GM18868 (cell line): ENCODE measurements around the gene COMMD1.

Experiments
- ATAC-seq: cut with Tn5 transposase; IDR thresholded peaks from one replicate; pipeline ENCODE4 v1.9.1; 2021; ENCODE audit warnings: mild to moderate bottlenecking, moderate library complexity; ENCODE audit not compliant: unreplicated experiment

COMMD1 gene

DNA sequence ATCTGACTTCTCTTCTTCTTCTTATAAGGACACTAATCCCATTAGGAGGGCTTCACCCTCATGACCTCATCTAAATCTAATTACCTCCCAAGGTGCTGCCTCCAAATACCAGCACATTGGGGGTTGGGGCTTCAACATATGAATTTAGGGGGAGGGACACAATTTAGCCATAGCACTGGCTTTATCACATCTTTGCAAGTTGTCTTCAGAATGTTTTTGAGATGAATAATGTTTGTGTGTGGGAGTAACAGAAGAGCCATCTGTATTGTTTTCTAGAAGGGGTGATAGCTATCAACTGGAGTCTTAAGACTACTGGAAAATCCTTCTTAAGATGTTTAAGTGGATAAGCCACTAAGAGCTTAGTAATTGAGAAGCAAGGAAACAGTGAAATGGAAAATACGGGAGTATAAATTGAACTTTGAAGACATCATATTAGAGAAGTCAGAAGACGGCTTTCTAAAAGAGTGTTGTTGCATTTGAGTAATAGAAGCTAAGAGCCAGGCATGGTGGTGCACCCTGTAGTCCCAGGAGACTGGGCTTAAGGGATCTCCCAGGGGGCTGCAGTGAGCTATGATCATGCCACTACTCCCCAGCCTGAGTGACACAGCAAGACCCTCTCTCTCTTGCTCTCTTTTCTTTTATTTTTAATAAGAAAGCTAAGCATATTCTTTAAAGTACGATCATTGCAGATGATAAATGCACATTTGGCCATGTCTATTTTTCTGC lies 257.8 kb downstream of the COMMD1 start:
- ATAC-seq, result no peak

DNA sequence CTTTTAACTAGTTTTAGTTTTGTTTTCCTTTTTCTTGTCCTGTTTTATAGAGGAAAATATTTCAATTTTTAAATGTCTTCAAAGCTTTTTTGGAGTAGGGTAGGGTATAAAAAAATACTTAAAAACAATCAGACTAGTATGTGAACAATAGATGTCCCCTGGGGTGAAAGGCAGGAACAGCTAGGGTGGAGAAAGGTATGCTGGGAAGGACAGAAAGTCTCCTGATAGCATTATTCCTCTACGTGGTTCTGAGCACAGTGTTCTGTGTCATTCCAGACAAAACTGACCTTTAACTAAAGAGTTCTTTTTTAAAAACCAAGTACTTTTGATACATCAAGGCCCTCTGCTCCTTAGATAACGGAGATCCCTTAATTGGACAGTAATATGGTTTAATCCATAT lies 258.4 kb downstream of the COMMD1 start:
- ATAC-seq, result no peak

DNA sequence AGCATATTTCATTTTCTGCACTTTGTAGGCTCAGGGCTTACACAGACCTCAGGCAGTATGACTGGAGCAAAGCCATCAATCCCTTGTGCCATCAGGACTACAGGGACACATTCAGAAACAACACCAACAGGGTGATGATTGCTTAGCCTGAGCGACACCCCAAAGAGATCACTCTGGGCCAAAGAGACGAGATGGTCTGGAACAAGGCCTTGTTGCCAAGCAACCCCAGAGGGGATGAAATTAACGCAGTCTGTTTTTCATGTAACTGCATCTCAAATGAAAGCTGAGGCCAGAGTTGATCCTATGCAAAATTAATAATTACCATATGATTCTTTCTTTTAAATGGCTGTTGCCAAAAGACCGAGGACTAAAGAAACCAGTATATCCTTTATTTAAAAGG lies 270.3 kb downstream of the COMMD1 start:
- ATAC-seq, result no peak

- no peak for ATAC-seq
Measured at GRCh38 chr2:62176801-62177200, 271.3 kb downstream of the COMMD1 start.

DNA sequence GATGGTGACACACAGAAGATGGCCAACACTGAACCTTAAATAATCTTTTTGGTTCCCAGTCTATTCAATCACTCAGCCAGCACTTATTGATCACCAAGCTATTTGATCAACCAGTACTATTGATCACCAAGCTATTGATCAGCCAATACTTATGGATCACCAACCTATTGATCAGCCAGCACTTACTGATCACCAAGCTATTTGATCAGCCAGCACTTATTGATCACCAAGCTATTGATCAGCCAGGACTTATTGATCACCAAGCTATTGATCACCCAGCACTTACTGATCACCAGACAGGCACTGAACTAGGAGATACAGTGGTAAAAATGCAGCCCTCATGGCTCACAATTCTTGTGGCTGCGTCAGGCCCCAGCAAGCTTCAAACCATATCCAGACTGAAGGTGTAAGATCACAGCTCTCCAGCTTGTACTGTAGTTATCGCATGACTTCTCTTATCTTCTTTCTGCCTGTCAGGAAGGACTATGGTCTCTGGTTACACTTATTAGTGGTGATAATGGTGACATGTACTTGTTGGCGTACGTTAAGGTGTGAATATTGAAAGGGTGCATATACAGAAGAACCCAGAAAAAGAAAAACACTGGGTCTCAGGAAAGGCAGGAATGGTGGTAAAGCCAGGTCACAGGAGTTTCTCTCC lies 272.0 kb downstream of the COMMD1 start:
- no peak for ATAC-seq

- no peak for ATAC-seq
Measured at GRCh38 chr2:62178741-62179271, 273.3 kb downstream of the COMMD1 start.

DNA sequence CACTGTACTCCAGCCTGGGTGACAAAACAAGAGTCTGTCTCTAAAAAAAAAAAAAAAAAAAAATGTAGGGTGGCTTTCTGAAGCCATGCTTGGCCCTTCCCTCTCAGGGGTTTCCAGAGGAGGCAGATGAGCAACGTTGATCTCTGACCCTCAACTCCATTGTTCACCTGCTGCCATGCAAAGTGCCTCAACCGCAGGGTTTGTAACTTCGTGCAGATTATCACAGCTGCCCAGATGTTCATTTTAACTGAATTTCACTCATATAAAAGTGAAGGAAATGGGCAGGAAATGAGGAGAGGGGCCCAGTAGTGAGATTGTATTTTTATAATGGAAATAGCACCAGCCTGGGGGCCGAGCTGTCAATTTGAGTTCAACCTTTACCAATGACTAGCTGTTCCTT lies 275.5 kb downstream of the COMMD1 start:
- ATAC-seq, result peak; percentile 81

- no peak for ATAC-seq
Measured at GRCh38 chr2:62181843-62182242, 276.4 kb downstream of the COMMD1 start.

- ATAC-seq, result no peak
Measured at GRCh38 chr2:62184512-62185230, 279.2 kb downstream of the COMMD1 start.
